ENCODE results near the gene NCLN.

The NCLN gene

DNA sequence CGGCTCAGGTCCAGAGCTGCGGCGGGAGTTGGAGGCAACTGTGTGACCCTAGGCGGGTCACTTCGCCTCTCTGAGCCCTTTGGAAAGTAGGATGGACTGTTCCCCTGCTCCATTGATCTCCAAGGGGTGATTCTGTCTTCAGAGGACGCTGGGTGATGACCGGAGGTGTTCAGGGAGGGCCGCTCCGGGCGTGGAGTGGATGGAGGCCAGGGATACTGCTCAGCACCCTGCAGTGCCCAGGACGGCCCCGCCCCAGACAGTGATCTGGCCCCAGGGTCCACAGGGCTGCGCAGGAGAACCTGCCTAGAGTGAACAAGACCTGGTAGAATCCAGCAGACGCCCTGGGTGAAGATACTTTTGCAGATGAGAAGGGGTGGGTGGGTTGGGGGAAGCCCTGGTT lies 7.0 kb downstream of the NCLN start:
- no peaks in the 10 kb centered on the region for H4K20me1 ChIP-seq (ENCODE audit: insufficient read depth)
- H3K9ac ChIP-seq: no peak overlapping the region
- peaks cover 38% of the 10 kb centered on the region for H3K79me2 ChIP-seq (ENCODE audit: insufficient read depth, low read depth)
- TF ChIP-seq, protein P1, sequence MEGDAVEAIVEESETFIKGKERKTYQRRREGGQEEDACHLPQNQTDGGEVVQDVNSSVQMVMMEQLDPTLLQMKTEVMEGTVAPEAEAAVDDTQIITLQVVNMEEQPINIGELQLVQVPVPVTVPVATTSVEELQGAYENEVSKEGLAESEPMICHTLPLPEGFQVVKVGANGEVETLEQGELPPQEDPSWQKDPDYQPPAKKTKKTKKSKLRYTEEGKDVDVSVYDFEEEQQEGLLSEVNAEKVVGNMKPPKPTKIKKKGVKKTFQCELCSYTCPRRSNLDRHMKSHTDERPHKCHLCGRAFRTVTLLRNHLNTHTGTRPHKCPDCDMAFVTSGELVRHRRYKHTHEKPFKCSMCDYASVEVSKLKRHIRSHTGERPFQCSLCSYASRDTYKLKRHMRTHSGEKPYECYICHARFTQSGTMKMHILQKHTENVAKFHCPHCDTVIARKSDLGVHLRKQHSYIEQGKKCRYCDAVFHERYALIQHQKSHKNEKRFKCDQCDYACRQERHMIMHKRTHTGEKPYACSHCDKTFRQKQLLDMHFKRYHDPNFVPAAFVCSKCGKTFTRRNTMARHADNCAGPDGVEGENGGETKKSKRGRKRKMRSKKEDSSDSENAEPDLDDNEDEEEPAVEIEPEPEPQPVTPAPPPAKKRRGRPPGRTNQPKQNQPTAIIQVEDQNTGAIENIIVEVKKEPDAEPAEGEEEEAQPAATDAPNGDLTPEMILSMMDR (conservative IDR thresholded peaks at IDR 0.05; ENCODE audit: low read depth, low read length): no peak
- peaks cover under 1% of the 10 kb centered on the region for H3K4me1 ChIP-seq (ENCODE audit: low read depth, poor library complexity, severe bottlenecking)
- no peak overlapping the region for H3K4me3 ChIP-seq (IDR thresholded peaks at IDR 0.05; ENCODE audit: insufficient read depth, low read depth, low read length)
- H3K36me3 ChIP-seq (ENCODE audit: insufficient read depth): no peaks in the 10 kb centered on the region
- no peak overlapping the region for H2AFZ ChIP-seq (ENCODE audit: low read depth)
- no peaks in the 10 kb centered on the region for H3K27me3 ChIP-seq (ENCODE audit: insufficient read depth, low read depth)
- H3K27ac ChIP-seq: no peak overlapping the region
- no peak overlapping the region for H3K4me2 ChIP-seq

DNA sequence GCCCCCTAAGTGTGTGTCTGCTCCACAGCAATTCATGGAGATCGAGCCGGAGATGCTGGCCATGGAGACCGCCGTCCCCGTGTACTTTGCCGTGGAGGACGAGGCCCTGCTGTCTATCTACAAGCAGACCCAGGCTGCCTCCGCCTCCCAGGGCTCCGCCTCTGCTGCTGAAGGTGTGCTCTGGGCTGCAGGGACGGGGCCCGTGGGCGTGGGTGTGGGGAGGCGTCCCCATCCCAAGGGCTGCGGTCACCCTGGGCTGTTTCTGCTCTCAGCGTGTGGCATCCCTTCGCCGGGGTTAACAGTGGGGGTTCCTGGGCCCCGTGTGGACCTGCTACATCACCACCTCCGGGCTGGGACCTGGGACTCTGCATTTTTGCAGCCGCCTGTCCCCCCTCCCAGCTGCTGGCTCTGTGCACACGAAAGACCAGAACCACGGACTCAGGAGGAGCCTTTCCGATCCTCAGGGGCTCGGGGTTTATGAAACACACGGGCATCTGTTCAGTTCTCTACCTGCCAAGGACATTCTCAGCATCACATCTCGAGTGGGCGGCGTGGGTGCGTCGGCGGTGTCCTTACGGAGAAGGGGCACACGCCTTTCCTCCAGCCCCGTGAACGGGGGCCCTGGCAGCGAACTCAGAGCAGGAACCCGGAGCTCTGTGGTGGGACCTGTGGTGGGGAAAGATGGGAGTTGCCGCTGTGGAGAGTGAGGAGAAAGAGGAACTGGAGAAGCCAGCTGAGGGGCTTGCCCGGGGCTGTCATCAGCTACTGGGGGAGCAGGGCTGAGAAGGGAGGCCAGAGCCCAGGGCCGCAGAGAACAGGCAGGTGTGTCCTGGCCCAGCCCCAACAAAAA lies 7.8 kb downstream of the NCLN start:
- no peak overlapping the region for H3K4me2 ChIP-seq
- no peaks in the 10 kb centered on the region for H3K4me1 ChIP-seq (ENCODE audit: low read depth, poor library complexity, severe bottlenecking)
- no peak overlapping the region for H3K27ac ChIP-seq
- no peak overlapping the region for H3K9ac ChIP-seq
- TF ChIP-seq, protein P1 (conservative IDR thresholded peaks at IDR 0.05; ENCODE audit: low read depth, low read length): no peak
- no peaks in the 10 kb centered on the region for H3K36me3 ChIP-seq (ENCODE audit: insufficient read depth)
- H3K79me2 ChIP-seq (ENCODE audit: insufficient read depth, low read depth): peaks cover 30% of the 10 kb centered on the region
- H3K27me3 ChIP-seq (ENCODE audit: insufficient read depth, low read depth): no peaks in the 10 kb centered on the region
- no peak overlapping the region for H2AFZ ChIP-seq (ENCODE audit: low read depth)
- no peaks in the 10 kb centered on the region for H4K20me1 ChIP-seq (ENCODE audit: insufficient read depth)
- no peak overlapping the region for H3K4me3 ChIP-seq (IDR thresholded peaks at IDR 0.05; ENCODE audit: insufficient read depth, low read depth, low read length)

DNA sequence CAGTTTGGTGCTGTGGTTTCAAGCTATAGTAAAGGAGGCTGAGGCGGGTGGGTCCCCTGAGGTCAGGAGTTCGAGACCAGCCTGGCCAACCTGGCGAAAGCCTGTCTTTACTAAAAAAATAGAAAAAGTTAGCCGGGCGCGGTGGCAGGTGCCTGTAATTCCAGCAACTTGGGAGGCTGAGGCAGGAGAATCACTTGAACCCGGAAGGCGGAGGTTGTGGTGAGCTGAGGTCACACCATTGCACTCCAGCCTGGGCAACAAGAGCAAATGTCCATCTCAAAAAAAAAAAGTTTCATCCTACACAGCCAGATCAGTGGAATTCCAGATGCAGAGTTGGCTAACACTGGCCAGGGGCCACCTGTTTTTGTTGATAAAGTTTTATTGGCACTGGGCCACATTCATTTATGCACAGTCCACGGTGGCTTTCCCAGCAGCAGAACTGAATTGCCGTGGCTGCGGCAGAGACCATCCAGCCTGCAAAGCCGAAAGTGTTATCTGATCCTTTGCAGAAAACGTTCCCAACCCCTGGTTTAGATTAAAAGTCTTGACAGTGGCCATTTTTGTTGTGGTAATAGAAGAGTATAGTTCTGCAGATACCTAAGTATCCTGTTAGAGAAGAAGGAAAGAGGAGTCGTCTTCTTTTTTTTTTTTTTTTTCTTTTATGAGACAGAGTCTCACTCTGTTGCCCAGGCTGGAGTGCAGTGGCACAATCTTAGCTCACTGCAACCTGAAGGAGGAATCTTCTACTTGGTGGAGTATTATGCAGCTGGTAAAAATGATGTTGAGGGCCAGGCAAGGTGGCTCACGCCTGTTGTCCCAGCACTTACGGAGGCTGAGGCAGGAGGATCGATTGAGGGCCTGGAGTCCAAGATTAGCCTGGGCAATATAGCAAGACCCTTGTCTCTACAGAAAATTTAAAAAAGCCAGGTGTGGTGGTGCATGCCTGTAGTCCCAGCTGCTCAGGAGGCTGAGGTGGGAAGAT lies 8.7 kb downstream of the NCLN start:
- no peak overlapping the region for H3K27ac ChIP-seq
- H3K4me1 ChIP-seq (ENCODE audit: low read depth, poor library complexity, severe bottlenecking): no peaks in the 10 kb centered on the region
- no peak overlapping the region for H2AFZ ChIP-seq (ENCODE audit: low read depth)
- peaks cover 21% of the 10 kb centered on the region for H3K79me2 ChIP-seq (ENCODE audit: insufficient read depth, low read depth)
- H3K4me3 ChIP-seq (IDR thresholded peaks at IDR 0.05; ENCODE audit: insufficient read depth, low read depth, low read length): no peak overlapping the region
- TF ChIP-seq, protein P1 (conservative IDR thresholded peaks at IDR 0.05; ENCODE audit: low read depth, low read length): no peak
- H3K36me3 ChIP-seq (ENCODE audit: insufficient read depth): no peaks in the 10 kb centered on the region
- H3K27me3 ChIP-seq (ENCODE audit: insufficient read depth, low read depth): no peaks in the 10 kb centered on the region
- H4K20me1 ChIP-seq (ENCODE audit: insufficient read depth): no peaks in the 10 kb centered on the region
- no peak overlapping the region for H3K4me2 ChIP-seq
- H3K9ac ChIP-seq: no peak overlapping the region

GRCh38 chr19:3196064-3196932 lies 10.6 kb downstream of the NCLN start:
- H3K4me1 ChIP-seq (ENCODE audit: low read depth, poor library complexity, severe bottlenecking): no peaks in the 10 kb centered on the region
- H4K20me1 ChIP-seq (ENCODE audit: insufficient read depth): no peaks in the 10 kb centered on the region
- H3K9ac ChIP-seq: no peak overlapping the region
- no peak overlapping the region for H2AFZ ChIP-seq (ENCODE audit: low read depth)
- H3K36me3 ChIP-seq (ENCODE audit: insufficient read depth): no peaks in the 10 kb centered on the region
- peaks cover 6% of the 10 kb centered on the region; the same call in 1 of the 2 replicates for H3K79me2 ChIP-seq (ENCODE audit: insufficient read depth, low read depth)
- H3K4me2 ChIP-seq: no peak overlapping the region
- H3K27me3 ChIP-seq (ENCODE audit: insufficient read depth, low read depth): no peaks in the 10 kb centered on the region
- TF ChIP-seq, protein P1 (conservative IDR thresholded peaks at IDR 0.05; ENCODE audit: low read depth, low read length): no peak
- H3K4me3 ChIP-seq (IDR thresholded peaks at IDR 0.05; ENCODE audit: insufficient read depth, low read depth, low read length): no peak overlapping the region
- H3K27ac ChIP-seq: no peak overlapping the region
